ENCODE measurements around the gene PLEKHA8.

PLEKHA8 gene

GRCh38 chr7:30028216-30028748 is at the start of gene PLEKHA8:
PLEKHA8 (plus strand) TSS chr7:30028412; CDS start chr7:30028763, 351 bp downstream.
- no peaks in the 10 kb centered on the region for H3K27me3 ChIP-seq (replicated peaks; ENCODE audit: control insufficient read depth, insufficient read depth, low read length)
- H3K9ac ChIP-seq (ENCODE audit: low read length) = peak within 1 kb of the TSS; percentile 89
- no peaks in the 10 kb centered on the region for H3K9me3 ChIP-seq (ENCODE audit: control insufficient read depth, low read length)
- H3K4me1 ChIP-seq (ENCODE audit: control insufficient read depth, insufficient read depth, low read length) = peaks cover 41% of the 10 kb centered on the region
- peak within 1 kb of the TSS; percentile 89 for H3K4me3 ChIP-seq (ENCODE audit: low read length)
- H3K36me3 ChIP-seq (ENCODE audit: control insufficient read depth, insufficient read depth, low read length, severe bottlenecking) = no peaks in the 10 kb centered on the region
- peak; percentile 95 for DNase-seq (ENCODE audit: low read depth)

- Histone ChIP-seq H3K27me3 (replicated peaks; ENCODE audit: control insufficient read depth, insufficient read depth, low read length) (no peaks in the 10 kb centered on the region), H3K4me1 (ENCODE audit: control insufficient read depth, insufficient read depth, low read length) (peaks cover 24% of the 10 kb centered on the region), H3K4me3 (ENCODE audit: low read length) (no peak overlapping the region), H3K36me3 (ENCODE audit: control insufficient read depth, insufficient read depth, low read length, severe bottlenecking) (peaks cover 7% of the 10 kb centered on the region), H3K9me3 (ENCODE audit: control insufficient read depth, low read length) (no peaks in the 10 kb centered on the region), H3K9ac (ENCODE audit: low read length) (no peak overlapping the region)
- no peak for DNase-seq (ENCODE audit: low read depth)
These were observed 48.1 kb upstream of the PLEKHA8 start for GRCh38 chr7:29980151-29980550.

- Histone ChIP-seq H3K9me3 (ENCODE audit: control insufficient read depth, low read length) (no peaks in the 10 kb centered on the region), H3K4me1 (ENCODE audit: control insufficient read depth, insufficient read depth, low read length) (peaks cover 23% of the 10 kb centered on the region), H3K27me3 (replicated peaks; ENCODE audit: control insufficient read depth, insufficient read depth, low read length) (no peaks in the 10 kb centered on the region), H3K9ac (ENCODE audit: low read length) (peak overlapping the region; percentile 69), H3K4me3 (ENCODE audit: low read length) (peak overlapping the region; percentile 92), H3K36me3 (ENCODE audit: control insufficient read depth, insufficient read depth, low read length, severe bottlenecking) (no peaks in the 10 kb centered on the region)
- peak; percentile 48 for DNase-seq (ENCODE audit: low read depth)
These were observed 41.1 kb upstream of the PLEKHA8 start for GRCh38 chr7:29987083-29987482.

GRCh38 chr7:29987811-29988317 is 40.3 kb upstream of the PLEKHA8 start:
- peak; percentile 90 for DNase-seq (ENCODE audit: low read depth)
- Histone ChIP-seq H3K36me3 (ENCODE audit: control insufficient read depth, insufficient read depth, low read length, severe bottlenecking) (no peaks in the 10 kb centered on the region), H3K9ac (ENCODE audit: low read length) (peak overlapping the region; percentile 96), H3K9me3 (ENCODE audit: control insufficient read depth, low read length) (peaks cover 3% of the 10 kb centered on the region), H3K4me3 (ENCODE audit: low read length) (peak overlapping the region; percentile 92), H3K27me3 (replicated peaks; ENCODE audit: control insufficient read depth, insufficient read depth, low read length) (no peaks in the 10 kb centered on the region), H3K4me1 (ENCODE audit: control insufficient read depth, insufficient read depth, low read length) (peaks cover 23% of the 10 kb centered on the region)

GRCh38 chr7:29988424-29989256 is 39.6 kb upstream of the PLEKHA8 start:
- H3K27me3 ChIP-seq (replicated peaks; ENCODE audit: control insufficient read depth, insufficient read depth, low read length) = no peaks in the 10 kb centered on the region
- H3K4me3 ChIP-seq (ENCODE audit: low read length) = peak overlapping the region; percentile 92
- no peaks in the 10 kb centered on the region for H3K36me3 ChIP-seq (ENCODE audit: control insufficient read depth, insufficient read depth, low read length, severe bottlenecking)
- peaks cover 23% of the 10 kb centered on the region for H3K4me1 ChIP-seq (ENCODE audit: control insufficient read depth, insufficient read depth, low read length)
- H3K9ac ChIP-seq (ENCODE audit: low read length) = peak overlapping the region; percentile 96
- peak; percentile 75 for DNase-seq (ENCODE audit: low read depth)
- peaks cover 11% of the 10 kb centered on the region for H3K9me3 ChIP-seq (ENCODE audit: control insufficient read depth, low read length)

- Histone ChIP-seq H3K4me3 (ENCODE audit: low read length) (peak within 1 kb of the TSS; percentile 92), H3K9ac (ENCODE audit: low read length) (peak within 1 kb of the TSS; percentile 96), H3K4me1 (ENCODE audit: control insufficient read depth, insufficient read depth, low read length) (peaks cover 23% of the 10 kb centered on the region), H3K36me3 (ENCODE audit: control insufficient read depth, insufficient read depth, low read length, severe bottlenecking) (no peaks in the 10 kb centered on the region), H3K27me3 (replicated peaks; ENCODE audit: control insufficient read depth, insufficient read depth, low read length) (no peaks in the 10 kb centered on the region), H3K9me3 (ENCODE audit: control insufficient read depth, low read length) (peaks cover 11% of the 10 kb centered on the region)
- peak; percentile 77 for DNase-seq (ENCODE audit: low read depth)
These were observed 38.8 kb upstream of the PLEKHA8 start, which contains the start of gene SCRN1 for GRCh38 chr7:29989257-29989995. SCRN1 (minus strand) TSS chr7:29989801; CDS start chr7:29969067, 20,734 bp downstream.

GRCh38 chr7:29990931-29991330 is 37.3 kb upstream of the PLEKHA8 start:
- Histone ChIP-seq H3K27me3 (replicated peaks; ENCODE audit: control insufficient read depth, insufficient read depth, low read length) (no peaks in the 10 kb centered on the region), H3K36me3 (ENCODE audit: control insufficient read depth, insufficient read depth, low read length, severe bottlenecking) (no peaks in the 10 kb centered on the region), H3K4me3 (ENCODE audit: low read length) (no peak overlapping the region), H3K4me1 (ENCODE audit: control insufficient read depth, insufficient read depth, low read length) (peaks cover 20% of the 10 kb centered on the region), H3K9ac (ENCODE audit: low read length) (no peak overlapping the region), H3K9me3 (ENCODE audit: control insufficient read depth, low read length) (peaks cover 11% of the 10 kb centered on the region)
- no peak for DNase-seq (ENCODE audit: low read depth)

GRCh38 chr7:29991937-29992336 is 36.3 kb upstream of the PLEKHA8 start:
- H3K4me3 ChIP-seq (ENCODE audit: low read length) = no peak overlapping the region
- no peaks in the 10 kb centered on the region for H3K27me3 ChIP-seq (replicated peaks; ENCODE audit: control insufficient read depth, insufficient read depth, low read length)
- no peak for DNase-seq (ENCODE audit: low read depth)
- H3K9me3 ChIP-seq (ENCODE audit: control insufficient read depth, low read length) = peaks cover 14% of the 10 kb centered on the region
- no peaks in the 10 kb centered on the region for H3K36me3 ChIP-seq (ENCODE audit: control insufficient read depth, insufficient read depth, low read length, severe bottlenecking)
- no peak overlapping the region for H3K9ac ChIP-seq (ENCODE audit: low read length)
- peaks cover 18% of the 10 kb centered on the region for H3K4me1 ChIP-seq (ENCODE audit: control insufficient read depth, insufficient read depth, low read length)

- no peak overlapping the region for H3K9ac ChIP-seq (ENCODE audit: low read length)
- peaks cover 10% of the 10 kb centered on the region for H3K4me1 ChIP-seq (ENCODE audit: control insufficient read depth, insufficient read depth, low read length)
These were observed 35.1 kb upstream of the PLEKHA8 start for GRCh38 chr7:29993140-29993539.

GRCh38 chr7:29995652-29996051 is 32.6 kb upstream of the PLEKHA8 start:
- H3K27me3 ChIP-seq (replicated peaks; ENCODE audit: control insufficient read depth, insufficient read depth, low read length) = no peaks in the 10 kb centered on the region
- H3K9ac ChIP-seq (ENCODE audit: low read length) = no peak overlapping the region
- no peaks in the 10 kb centered on the region for H3K36me3 ChIP-seq (ENCODE audit: control insufficient read depth, insufficient read depth, low read length, severe bottlenecking)
- peak; percentile 17 for DNase-seq (ENCODE audit: low read depth)
- no peak overlapping the region for H3K4me3 ChIP-seq (ENCODE audit: low read length)
- H3K4me1 ChIP-seq (ENCODE audit: control insufficient read depth, insufficient read depth, low read length) = peaks cover 1% of the 10 kb centered on the region
- H3K9me3 ChIP-seq (ENCODE audit: control insufficient read depth, low read length) = peaks cover 14% of the 10 kb centered on the region

More at GRCh38 chr7:29993140-29993539, 35.1 kb upstream of the PLEKHA8 start:
- no peak for DNase-seq (ENCODE audit: low read depth)
- peaks cover 14% of the 10 kb centered on the region for H3K9me3 ChIP-seq (ENCODE audit: control insufficient read depth, low read length)
- H3K27me3 ChIP-seq (replicated peaks; ENCODE audit: control insufficient read depth, insufficient read depth, low read length) = no peaks in the 10 kb centered on the region
- H3K36me3 ChIP-seq (ENCODE audit: control insufficient read depth, insufficient read depth, low read length, severe bottlenecking) = no peaks in the 10 kb centered on the region
- H3K4me3 ChIP-seq (ENCODE audit: low read length) = no peak overlapping the region

- Histone ChIP-seq H3K4me3 (ENCODE audit: low read length) (no peak overlapping the region), H3K9me3 (ENCODE audit: control insufficient read depth, low read length) (peaks cover 14% of the 10 kb centered on the region)
- no peak for DNase-seq (ENCODE audit: low read depth)
These were observed 31.9 kb upstream of the PLEKHA8 start for GRCh38 chr7:29996321-29996720.

More at GRCh38 chr7:29996321-29996720, 31.9 kb upstream of the PLEKHA8 start:
- H3K4me1 ChIP-seq (ENCODE audit: control insufficient read depth, insufficient read depth, low read length) = peaks cover 8% of the 10 kb centered on the region
- no peaks in the 10 kb centered on the region for H3K27me3 ChIP-seq (replicated peaks; ENCODE audit: control insufficient read depth, insufficient read depth, low read length)
- no peak overlapping the region for H3K9ac ChIP-seq (ENCODE audit: low read length)
- H3K36me3 ChIP-seq (ENCODE audit: control insufficient read depth, insufficient read depth, low read length, severe bottlenecking) = no peaks in the 10 kb centered on the region

All from adipocyte (in vitro differentiated cells).